ENCODE results near the gene TAF1B.

The TAF1B gene

DNA sequence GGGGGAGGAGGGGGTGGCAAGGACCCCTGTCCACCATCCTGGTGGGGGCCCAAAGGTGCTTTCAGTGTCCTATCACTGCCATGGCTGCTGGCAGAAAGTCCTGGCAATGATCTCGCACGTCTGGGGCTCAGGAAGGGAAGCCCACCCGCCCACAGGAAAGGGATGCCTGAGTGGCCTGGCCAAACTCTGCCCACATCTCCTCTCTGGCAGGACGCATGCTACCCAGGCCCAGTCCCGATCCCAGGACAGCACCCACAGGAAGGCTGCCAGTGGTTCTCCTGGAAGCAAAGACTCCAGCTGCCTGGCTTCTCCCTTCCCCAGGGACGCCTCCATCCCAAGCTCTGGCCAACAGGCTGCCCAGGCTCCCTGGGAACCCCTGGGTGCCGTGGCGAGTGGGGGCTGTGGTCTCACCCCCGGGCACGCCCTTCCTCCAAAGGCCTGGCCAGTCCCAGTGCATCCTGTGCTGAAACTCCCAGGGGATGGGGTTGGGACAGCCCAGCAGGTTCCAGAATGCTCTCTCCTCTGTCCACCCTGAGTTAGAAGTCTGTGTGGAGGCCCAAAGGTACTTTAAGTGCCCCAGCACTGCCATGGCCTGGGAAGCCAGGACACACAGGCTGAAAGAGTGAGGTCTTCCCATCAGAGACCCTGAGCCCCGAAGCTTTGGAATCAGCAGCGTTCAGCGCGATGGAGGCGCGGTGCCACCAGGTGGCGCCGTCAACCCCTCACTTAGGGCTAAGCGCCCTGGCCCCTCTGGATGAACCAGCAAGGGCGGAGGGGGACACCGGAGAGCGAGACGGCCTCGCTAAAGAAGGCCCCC, 29.8 kb upstream of the TAF1B start:
- in situ Hi-C loops (cut with MboI; ENCODE audit: low pct_unique_long_range_greater_than_20kb, low sequenced_read_pairs, unreplicated experiment) = loop anchor here (10.0 kb wide), 1 partner anchor 241 kb away; no protein-coding TSS in a partner anchor
- DNase-seq (ENCODE audit: low spot score) = peak; percentile 88
- TF ChIP-seq, protein P1, sequence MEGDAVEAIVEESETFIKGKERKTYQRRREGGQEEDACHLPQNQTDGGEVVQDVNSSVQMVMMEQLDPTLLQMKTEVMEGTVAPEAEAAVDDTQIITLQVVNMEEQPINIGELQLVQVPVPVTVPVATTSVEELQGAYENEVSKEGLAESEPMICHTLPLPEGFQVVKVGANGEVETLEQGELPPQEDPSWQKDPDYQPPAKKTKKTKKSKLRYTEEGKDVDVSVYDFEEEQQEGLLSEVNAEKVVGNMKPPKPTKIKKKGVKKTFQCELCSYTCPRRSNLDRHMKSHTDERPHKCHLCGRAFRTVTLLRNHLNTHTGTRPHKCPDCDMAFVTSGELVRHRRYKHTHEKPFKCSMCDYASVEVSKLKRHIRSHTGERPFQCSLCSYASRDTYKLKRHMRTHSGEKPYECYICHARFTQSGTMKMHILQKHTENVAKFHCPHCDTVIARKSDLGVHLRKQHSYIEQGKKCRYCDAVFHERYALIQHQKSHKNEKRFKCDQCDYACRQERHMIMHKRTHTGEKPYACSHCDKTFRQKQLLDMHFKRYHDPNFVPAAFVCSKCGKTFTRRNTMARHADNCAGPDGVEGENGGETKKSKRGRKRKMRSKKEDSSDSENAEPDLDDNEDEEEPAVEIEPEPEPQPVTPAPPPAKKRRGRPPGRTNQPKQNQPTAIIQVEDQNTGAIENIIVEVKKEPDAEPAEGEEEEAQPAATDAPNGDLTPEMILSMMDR (IDR thresholded peaks at IDR 0.05; ENCODE audit: extremely low read depth, insufficient read depth, missing control alignments) = peak; percentile 97

DNA sequence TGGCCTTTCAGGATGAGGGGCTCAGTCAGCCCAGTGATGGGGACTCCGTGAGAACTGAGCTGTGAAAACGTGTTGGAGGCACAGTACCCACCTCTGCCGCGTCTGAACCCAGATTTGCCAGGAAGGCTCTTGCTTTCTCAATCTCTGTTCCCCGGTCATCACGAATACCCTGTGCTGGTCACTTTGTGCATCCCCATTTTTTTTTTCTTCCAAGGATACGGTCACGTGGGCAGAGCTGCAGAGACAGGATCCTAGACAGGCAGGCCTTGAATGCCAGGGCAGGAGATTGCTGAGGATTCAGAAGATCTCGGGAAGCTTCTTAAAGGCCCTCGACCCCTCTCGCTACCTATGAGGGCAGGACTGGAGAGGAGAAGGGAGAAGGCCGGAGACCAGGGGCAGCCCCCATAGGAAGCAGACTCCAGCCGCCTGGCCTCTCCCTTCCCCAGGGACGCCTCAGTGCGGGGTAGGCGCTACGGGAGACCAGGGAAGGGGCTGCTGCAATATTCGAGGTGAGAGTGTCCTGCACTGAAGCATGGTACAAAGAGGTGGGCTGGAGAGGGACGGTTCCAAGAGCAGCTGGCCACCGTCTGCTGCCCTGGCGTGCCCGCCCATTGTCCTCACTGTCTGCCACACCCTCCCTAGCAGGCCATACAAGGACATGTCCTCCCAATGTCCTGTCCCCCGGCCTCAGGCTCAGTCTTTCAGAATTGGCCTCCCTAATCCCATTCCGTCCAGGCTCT, 29.0 kb upstream of the TAF1B start:
- DNase-seq (ENCODE audit: low spot score) = peak; percentile 20
- in situ Hi-C loops (cut with MboI; ENCODE audit: low pct_unique_long_range_greater_than_20kb, low sequenced_read_pairs, unreplicated experiment) = loop anchor here (10.0 kb wide), 1 partner anchor 241 kb away; no protein-coding TSS in a partner anchor
- TF ChIP-seq, protein P1 (IDR thresholded peaks at IDR 0.05; ENCODE audit: extremely low read depth, insufficient read depth, missing control alignments) = no peak

DNA sequence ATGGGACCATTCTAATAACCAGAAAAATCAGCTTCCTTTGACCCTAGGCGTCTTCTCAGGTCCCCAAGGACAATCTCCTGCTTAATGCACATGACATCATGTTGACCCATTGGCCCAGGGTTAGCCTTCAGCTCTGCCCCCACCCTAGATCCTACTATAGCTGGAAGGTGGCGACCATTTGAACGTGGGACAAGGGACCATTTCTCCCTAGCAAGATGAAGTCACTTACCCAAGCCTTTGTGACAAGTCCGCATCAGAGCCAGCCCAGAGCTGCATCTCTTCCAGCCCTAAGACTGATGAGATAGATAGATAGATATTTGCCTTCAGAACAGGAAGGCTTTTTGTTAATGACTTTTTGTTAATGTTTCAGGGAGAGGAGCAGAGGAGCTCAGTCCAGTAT, 28.2 kb upstream of the TAF1B start:
- TF ChIP-seq, protein P1 (IDR thresholded peaks at IDR 0.05; ENCODE audit: extremely low read depth, insufficient read depth, missing control alignments) = no peak
- peak; percentile 14 for DNase-seq (ENCODE audit: low spot score)
- in situ Hi-C loops (cut with MboI; ENCODE audit: low pct_unique_long_range_greater_than_20kb, low sequenced_read_pairs, unreplicated experiment) = loop anchor here (10.0 kb wide), 1 partner anchor 240 kb away; no protein-coding TSS in a partner anchor

DNA sequence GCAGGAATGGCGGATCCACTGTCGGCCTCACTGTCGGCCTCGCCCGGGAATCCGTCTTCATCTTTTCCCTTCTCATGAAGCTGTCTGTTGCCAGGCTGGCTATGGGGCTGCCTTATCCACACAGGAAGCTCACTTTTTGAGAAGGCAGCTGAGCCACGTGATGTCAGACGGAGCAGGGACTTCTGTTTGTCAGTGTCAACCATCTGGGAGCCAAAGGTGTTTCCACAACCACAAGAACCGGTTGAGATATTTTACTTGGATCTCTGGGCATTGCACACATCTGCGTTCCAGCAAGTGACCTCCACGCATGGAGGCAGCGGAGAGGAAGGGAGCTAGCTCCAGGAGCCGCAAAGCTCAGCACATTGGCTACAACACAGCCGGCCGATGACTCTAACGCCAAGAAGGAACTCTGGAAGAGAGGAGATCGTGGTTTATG, 27.4 kb upstream of the TAF1B start:
- in situ Hi-C loops (cut with MboI; ENCODE audit: low pct_unique_long_range_greater_than_20kb, low sequenced_read_pairs, unreplicated experiment) = loop anchor here (10.0 kb wide), 1 partner anchor 239 kb away; no protein-coding TSS in a partner anchor
- no peak for DNase-seq (ENCODE audit: low spot score)
- TF ChIP-seq, protein P1 (IDR thresholded peaks at IDR 0.05; ENCODE audit: extremely low read depth, insufficient read depth, missing control alignments) = no peak

DNA sequence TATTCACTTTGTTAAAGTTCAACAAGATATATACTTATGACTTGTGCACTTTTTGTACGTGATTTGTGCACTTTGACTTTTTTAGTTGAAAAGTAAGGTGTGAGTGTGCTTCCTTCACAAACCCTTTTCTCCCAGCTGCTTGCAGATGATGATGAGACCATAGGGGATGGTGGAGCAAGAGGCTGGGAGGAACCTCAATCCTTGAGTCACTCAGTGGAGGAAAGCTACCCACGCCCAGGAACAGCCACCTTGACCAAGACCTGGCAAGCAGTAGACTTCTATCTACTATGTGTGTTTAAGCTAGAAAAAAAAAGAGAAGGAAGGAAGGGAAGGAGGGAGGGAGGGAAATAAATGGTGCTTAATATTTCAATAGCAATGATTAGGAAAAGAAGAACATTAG, 25.2 kb upstream of the TAF1B start:
- in situ Hi-C loops (cut with MboI; ENCODE audit: low pct_unique_long_range_greater_than_20kb, low sequenced_read_pairs, unreplicated experiment) = loop anchor here (10.0 kb wide), 1 partner anchor 237 kb away; no protein-coding TSS in a partner anchor
- TF ChIP-seq, protein P1 (IDR thresholded peaks at IDR 0.05; ENCODE audit: extremely low read depth, insufficient read depth, missing control alignments) = no peak
- no peak for DNase-seq (ENCODE audit: low spot score)

DNA sequence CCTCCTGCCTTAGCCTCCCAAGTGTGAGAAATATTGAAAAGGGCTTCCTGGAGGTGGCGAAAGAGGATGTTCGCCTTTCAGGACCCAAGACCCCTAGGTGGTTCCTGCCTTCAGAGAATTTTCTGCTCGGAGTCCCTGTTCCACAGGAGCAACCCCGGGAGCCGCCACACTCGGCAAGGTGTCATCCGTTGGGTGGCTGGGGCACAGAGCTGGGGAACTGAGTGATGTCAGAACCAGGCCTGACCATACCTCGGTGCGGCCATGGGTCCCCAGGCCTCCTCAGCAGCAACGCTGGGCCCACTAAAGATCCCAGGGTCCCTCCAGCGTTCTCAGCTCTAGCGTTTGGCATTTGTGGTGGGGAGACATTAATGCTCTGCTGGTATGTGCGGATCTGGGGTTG, 23.7 kb upstream of the TAF1B start:
- in situ Hi-C loops (cut with MboI; ENCODE audit: low pct_unique_long_range_greater_than_20kb, low sequenced_read_pairs, unreplicated experiment) = loop anchor here (10.0 kb wide), 1 partner anchor 235 kb away; no protein-coding TSS in a partner anchor
- TF ChIP-seq, protein P1 (IDR thresholded peaks at IDR 0.05; ENCODE audit: extremely low read depth, insufficient read depth, missing control alignments) = no peak
- no peak for DNase-seq (ENCODE audit: low spot score)
